Lung (tissue), 12 donors: ENCODE data around the gene HEXIM1. TPM values are rescaled to one million over a fixed set of nuclear protein-coding genes. Genes with fewer than 3 reads are reported as not detected.

ENCODE experiments used
- ATAC-seq: fragments of 200-7000 bp; cut with Tn5 transposase; one replicate; pipeline ENCODE4 v1.9.1; 2020; ENCODE audit warnings: moderate number of reproducible peaks; ENCODE audit not compliant: insufficient read depth, low FRiP score
- DNase-seq, 3 donors: peaks; one replicate each; pipeline ENCODE4 v3.0.0-alpha.2; 2013 to 2017
- H3K27ac ChIP-seq, 2 donors: one replicate each; pipeline ENCODE4 v1.5.1; 2013; ENCODE audit warnings: mild to moderate bottlenecking in 2 of 2, moderate library complexity in 2 of 2, control low read depth in 1 of 2, inconsistent platforms in 1 of 2, low read depth in 1 of 2, low read length in 1 of 2
- H3K27me3 ChIP-seq, 3 donors: one replicate each; pipeline ENCODE4 v1.5.1; 2013; ENCODE audit warnings: low read length in 2 of 3; ENCODE audit not compliant: control insufficient read depth in 3 of 3, insufficient read depth in 3 of 3
- H3K36me3 ChIP-seq, 4 donors: one replicate each; pipeline ENCODE4 v1.5.1; 2013; ENCODE audit warnings: low read length in 4 of 4, mild to moderate bottlenecking in 1 of 4, moderate library complexity in 1 of 4; ENCODE audit not compliant: control insufficient read depth in 4 of 4, insufficient read depth in 4 of 4
- H3K4me1 ChIP-seq, 5 donors: one replicate each; pipeline ENCODE4 v1.5.1; 2013; ENCODE audit warnings: low read length in 5 of 5, mild to moderate bottlenecking in 2 of 5, moderate library complexity in 1 of 5; ENCODE audit not compliant: control insufficient read depth in 5 of 5, insufficient read depth in 5 of 5
- H3K4me3 ChIP-seq: one replicate; pipeline ENCODE4 v1.5.1; 2013; ENCODE audit warnings: mild to moderate bottlenecking, control low read depth, moderate library complexity
- H3K9ac ChIP-seq, 2 donors: one replicate each; pipeline ENCODE4 v1.5.1; 2013; ENCODE audit warnings: low read length in 2 of 2, control low read depth in 1 of 2; ENCODE audit not compliant: insufficient read depth in 1 of 2
- H3K9me3 ChIP-seq, 4 donors: one replicate each; pipeline ENCODE4 v1.5.1; 2013; ENCODE audit warnings: low read length in 3 of 4, mild to moderate bottlenecking in 1 of 4, moderate library complexity in 1 of 4; ENCODE audit not compliant: control insufficient read depth in 4 of 4, insufficient read depth in 3 of 4
- WGBS, 2 donors: extraction: QIAGEN DNeasy Blood & Tissue Kit; methylation state at CpG; one replicate each; pipeline ENCODE4 v1.1.7; 2013; 5-methylcytosine and 5-hydroxymethylcytosine counted together
- polyA plus RNA-seq, 2 donors: library from polyadenylated mRNA; stranded (reverse); fragments of 200-250 nt; gene quantifications; one replicate each; pipeline ENCODE4 v1.2.1, GENCODE V29; 2013
- total RNA-seq, 2 donors: library from RNA; depleted of rRNA in 1 of 2; stranded (reverse); fragments of >200 nt in 1 of 2; gene quantifications; one replicate each; pipeline ENCODE4 v1.2.1, GENCODE V29; 2014 to 2021
- TF ChIP-seq, protein P1 (sequence below): IDR thresholded peaks from 2 replicates; pipeline ENCODE4 v1.5.1; 2012; ENCODE audit warnings: mild to moderate bottlenecking; ENCODE audit errors: control extremely low read depth, extremely low read depth
- donor health status: control.
- donor health status: control.
- donor health status: Bipolar disorder and iron deficiency.
- donor health status: healthy.
- donor health status: DM: yes; HTN: yes; CAD: no.

HEXIM1 gene
- total and polyA plus RNA-seq, 4 donors: 14.5 to 34.4 (median 22.0) TPM

DNA sequence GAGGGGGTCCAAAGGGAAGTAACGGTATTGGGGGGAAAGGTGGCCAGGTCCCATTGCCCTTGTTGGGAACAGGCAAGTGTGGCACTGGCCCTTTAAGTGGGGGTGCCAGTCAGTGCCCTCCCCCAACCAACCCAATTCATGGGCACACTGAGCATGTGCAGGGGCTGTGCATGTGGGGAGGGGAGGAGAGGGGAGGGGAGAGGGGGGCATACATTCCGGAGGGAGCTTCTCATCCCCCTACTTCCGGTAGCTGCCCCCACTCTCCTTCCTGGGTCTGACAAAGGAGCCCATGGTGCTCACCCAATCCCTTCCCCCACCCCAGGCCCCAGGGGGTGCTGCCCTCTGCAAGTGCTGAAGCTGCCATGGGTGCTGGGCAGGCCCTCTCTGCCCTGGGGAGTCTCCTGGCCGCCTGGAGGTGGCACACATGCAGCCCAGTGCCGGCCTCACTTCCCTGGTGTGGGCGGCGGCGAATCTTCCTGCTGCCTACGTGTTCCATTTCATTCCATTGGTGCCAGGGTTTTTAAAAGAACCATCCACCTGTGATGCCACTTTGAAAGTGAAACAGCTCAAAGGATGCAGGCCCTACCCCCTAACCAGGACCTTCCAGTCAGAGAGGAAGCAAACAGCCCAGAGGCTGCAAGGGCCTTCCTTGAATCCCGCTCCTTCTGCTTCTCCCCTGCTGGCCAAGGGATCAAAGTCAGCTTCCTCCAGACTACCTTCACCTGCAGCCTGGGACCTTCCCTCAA, 24.4 kb downstream of the HEXIM1 start:
- DNase-seq (peak; percentile 86 to 91 (median 90)), ATAC-seq (peak; percentile 70)
- H3K9me3 ChIP-seq: no peaks in the 10 kb centered on the region
- H3K4me1 ChIP-seq: peaks cover 3 to 29% (median 15%) of the 10 kb centered on the region in 5 donors
- peaks cover 0 to 7% (median 5%) of the 10 kb centered on the region in 4 donors for H3K36me3 ChIP-seq
- H3K9ac ChIP-seq: no peak overlapping the region
- WGBS, 2 donors: 14 to 22% methylated on average over 8 to 10 of the region's 10 CpGs
- H3K4me3 ChIP-seq: no peak overlapping the region
- TF ChIP-seq, protein P1, sequence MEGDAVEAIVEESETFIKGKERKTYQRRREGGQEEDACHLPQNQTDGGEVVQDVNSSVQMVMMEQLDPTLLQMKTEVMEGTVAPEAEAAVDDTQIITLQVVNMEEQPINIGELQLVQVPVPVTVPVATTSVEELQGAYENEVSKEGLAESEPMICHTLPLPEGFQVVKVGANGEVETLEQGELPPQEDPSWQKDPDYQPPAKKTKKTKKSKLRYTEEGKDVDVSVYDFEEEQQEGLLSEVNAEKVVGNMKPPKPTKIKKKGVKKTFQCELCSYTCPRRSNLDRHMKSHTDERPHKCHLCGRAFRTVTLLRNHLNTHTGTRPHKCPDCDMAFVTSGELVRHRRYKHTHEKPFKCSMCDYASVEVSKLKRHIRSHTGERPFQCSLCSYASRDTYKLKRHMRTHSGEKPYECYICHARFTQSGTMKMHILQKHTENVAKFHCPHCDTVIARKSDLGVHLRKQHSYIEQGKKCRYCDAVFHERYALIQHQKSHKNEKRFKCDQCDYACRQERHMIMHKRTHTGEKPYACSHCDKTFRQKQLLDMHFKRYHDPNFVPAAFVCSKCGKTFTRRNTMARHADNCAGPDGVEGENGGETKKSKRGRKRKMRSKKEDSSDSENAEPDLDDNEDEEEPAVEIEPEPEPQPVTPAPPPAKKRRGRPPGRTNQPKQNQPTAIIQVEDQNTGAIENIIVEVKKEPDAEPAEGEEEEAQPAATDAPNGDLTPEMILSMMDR: no peak
- H3K27me3 ChIP-seq: no peaks in the 10 kb centered on the region
- H3K27ac ChIP-seq: peak overlapping the region; percentile 73 to 86

DNA sequence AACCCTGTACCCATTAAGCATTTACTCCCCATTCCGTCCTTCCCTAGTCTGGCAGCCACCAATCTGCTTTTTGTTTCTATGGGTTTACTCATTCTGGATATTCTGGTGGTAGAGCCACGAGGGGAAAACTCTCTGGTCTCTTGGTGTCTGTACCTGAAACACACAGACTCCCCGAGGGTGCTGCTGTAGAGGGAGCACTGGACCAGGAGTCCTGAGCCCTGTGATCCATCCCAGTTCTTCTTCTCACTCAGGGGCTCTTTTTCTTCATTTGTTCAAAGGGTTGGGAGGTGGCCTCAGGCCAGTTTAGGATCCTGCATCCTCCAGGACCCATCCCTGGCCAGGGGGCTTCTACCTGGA, 27.5 kb downstream of the HEXIM1 start:
- Histone ChIP-seq H3K4me1 (peaks cover 1 to 26% (median 15%) of the 10 kb centered on the region in 5 donors), H3K27ac (no peak overlapping the region), H3K9ac (no peak overlapping the region), H3K4me3 (no peak overlapping the region), H3K36me3 (no peaks in the 10 kb centered on the region), H3K9me3 (no peaks in the 10 kb centered on the region), H3K27me3 (no peaks in the 10 kb centered on the region)
- no peak for DNase-seq
- WGBS, 2 donors: 81 to 88% methylated on average over 3 of the region's 3 CpGs
- ATAC-seq: no peak
- TF ChIP-seq, protein P1: no peak

DNA sequence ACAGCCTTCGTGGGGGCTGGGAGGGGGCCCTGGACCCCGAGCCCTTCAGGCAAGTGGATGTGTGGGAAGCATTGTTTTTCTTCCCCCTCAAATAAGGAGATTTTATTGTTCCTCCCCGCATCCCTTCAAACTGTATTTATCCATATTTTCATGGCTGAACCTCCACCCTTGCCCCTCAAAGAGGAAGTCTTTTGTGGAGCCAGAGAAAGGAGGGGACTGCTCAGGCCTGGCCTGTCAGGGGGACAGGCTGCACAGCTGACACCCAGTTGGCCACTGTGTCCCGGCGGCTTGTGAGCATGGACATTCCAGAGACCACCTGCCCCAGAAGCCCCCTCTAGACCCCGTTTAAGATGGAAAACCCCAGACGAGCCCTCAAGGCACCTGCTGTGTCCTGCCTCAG, 29.3 kb downstream of the HEXIM1 start:
- no peaks in the 10 kb centered on the region for H3K27me3 ChIP-seq
- TF ChIP-seq, protein P1: no peak
- 87 to 89% methylated on average over 7 of the region's 7 CpGs for WGBS, 2 donors
- no peak overlapping the region for H3K27ac ChIP-seq
- no peak overlapping the region for H3K9ac ChIP-seq
- no peaks in the 10 kb centered on the region for H3K36me3 ChIP-seq
- no peak for ATAC-seq
- peaks cover 0 to 8% (median 6%) of the 10 kb centered on the region in 5 donors for H3K4me1 ChIP-seq
- H3K4me3 ChIP-seq: no peak overlapping the region
- no peaks in the 10 kb centered on the region for H3K9me3 ChIP-seq
- DNase-seq: no peak
